Middle frontal gyrus (tissue), 1 donor: ENCODE data around the gene PRDM11.

Source experiments
- DNase-seq: peaks from one replicate; pipeline ENCODE4 v3.0.0-alpha.2; 2015; ENCODE audit warnings: low spot score; ENCODE audit errors: extremely low spot score

Gene PRDM11

GRCh38 chr11:45141631-45142030 lies 4.8 kb upstream of the PRDM11 start:
- no peak for DNase-seq

- no peak for DNase-seq
These were observed 4.0 kb upstream of the PRDM11 start for GRCh38 chr11:45142241-45143055.

- no peak for DNase-seq
These were observed 2.9 kb upstream of the PRDM11 start for GRCh38 chr11:45143494-45143893.

- no peak for DNase-seq
These were observed 2.0 kb upstream of the PRDM11 start for GRCh38 chr11:45144126-45145082.

GRCh38 chr11:45145083-45145378 lies 1.4 kb upstream of the PRDM11 start:
- DNase-seq = no peak

GRCh38 chr11:45145379-45146071 lies 914 bp upstream of the PRDM11 start:
- DNase-seq = no peak

- peak; percentile 96 for DNase-seq
These were observed 734 bp downstream of the PRDM11 start for GRCh38 chr11:45147017-45147728.

GRCh38 chr11:45147891-45148675 lies 1.6 kb downstream of the PRDM11 start:
- no peak for DNase-seq

- no peak for DNase-seq
These were observed 3.1 kb downstream of the PRDM11 start for GRCh38 chr11:45149483-45150056.

GRCh38 chr11:45150301-45150700 lies 3.9 kb downstream of the PRDM11 start:
- DNase-seq = no peak

- no peak for DNase-seq
These were observed 4.5 kb downstream of the PRDM11 start for GRCh38 chr11:45150943-45151342.

- no peak for DNase-seq
These were observed 5.0 kb downstream of the PRDM11 start for GRCh38 chr11:45151362-45151982.

GRCh38 chr11:45152740-45153595 lies 6.5 kb downstream of the PRDM11 start:
- no peak for DNase-seq

- no peak for DNase-seq
These were observed 7.8 kb downstream of the PRDM11 start for GRCh38 chr11:45154276-45154675.

GRCh38 chr11:45155058-45155551 lies 8.7 kb downstream of the PRDM11 start:
- no peak for DNase-seq

GRCh38 chr11:45155627-45156180 lies 9.3 kb downstream of the PRDM11 start:
- no peak for DNase-seq

- DNase-seq = no peak
These were observed 9.8 kb downstream of the PRDM11 start for GRCh38 chr11:45156201-45156600.

- no peak for DNase-seq
These were observed 10.3 kb downstream of the PRDM11 start for GRCh38 chr11:45156741-45157140.
